ENCODE data around the gene FSCN2. TPM values are rescaled to one million over a fixed set of nuclear protein-coding genes. Genes with fewer than 3 reads are reported as not detected.

The FSCN2 gene
- total and polyA plus RNA-seq, 7 experiments from 2014 or later: 0.56 to 1.6 (median 0.70) TPM; not detected in 2

DNA sequence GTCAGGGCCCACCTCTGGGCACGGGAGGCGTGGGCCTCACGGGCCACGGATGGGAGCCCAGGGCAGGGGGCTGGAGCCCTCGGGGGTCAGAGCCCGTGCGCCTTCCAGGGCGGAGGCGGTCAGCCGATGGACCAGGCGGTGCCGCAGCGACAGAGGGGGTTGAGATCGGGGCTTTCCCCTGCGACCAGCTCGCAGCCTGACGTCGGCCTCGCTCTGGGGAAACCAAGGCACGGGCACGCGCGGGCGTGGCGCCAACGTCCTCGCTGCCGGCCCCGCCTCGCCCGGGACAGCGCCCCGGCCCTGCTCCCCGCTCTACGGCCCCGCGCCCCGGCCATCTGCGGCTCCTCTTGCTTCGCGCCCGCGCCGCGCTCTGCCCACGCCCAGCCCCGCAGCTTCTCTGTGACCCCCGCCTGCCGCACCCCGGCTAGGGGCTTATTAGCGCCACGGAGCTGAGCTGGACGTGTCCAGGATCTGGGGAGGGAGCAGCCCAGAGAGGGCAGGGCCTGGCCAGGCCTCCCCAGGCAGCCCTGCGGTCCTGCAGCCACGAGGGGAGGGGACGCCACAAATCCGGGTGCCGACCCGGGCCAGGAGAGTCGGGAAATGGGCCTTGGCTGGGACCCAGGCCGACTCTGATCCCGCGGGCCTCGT lies 29.1 kb upstream of the FSCN2 start:
- Mint-ChIP-seq H3K27ac (no peak overlapping the region), H3K36me3 (no peaks in the 10 kb centered on the region), H3K4me1 (no peaks in the 10 kb centered on the region), H3K4me3 (no peak overlapping the region), H3K9me3 (no peaks in the 10 kb centered on the region), H3K27me3 (peaks cover 0 to 30% (median 0%) of the 10 kb centered on the region in 5 donors)
- no peak overlapping the region for H3K4me3 ChIP-seq (ENCODE audit: low read length)
- H3K27ac ChIP-seq (ENCODE audit: low read depth, low read length): no peak overlapping the region
- intact Hi-C loops (cut with micrococcal nuclease): no loop called here
- no peak for DNase-seq
- no peaks in the 10 kb centered on the region for H3K4me1 ChIP-seq (ENCODE audit: control insufficient read depth in 2 of 2, insufficient read depth in 2 of 2, low read length in 2 of 2)
- POLR2A ChIA-PET: interaction anchor here (1.8 kb wide), 1 partner anchor 10 kb away, joined by 4 read pairs; no protein-coding TSS in a partner anchor
- CTCF ChIA-PET: no interaction called here
- no peaks in the 10 kb centered on the region for H3K9me3 ChIP-seq (ENCODE audit: control insufficient read depth in 2 of 3, low read length in 3 of 3)
- H3K27me3 ChIP-seq (ENCODE audit: control insufficient read depth in 2 of 2, insufficient read depth in 2 of 2, low read length in 2 of 2): no peaks in the 10 kb centered on the region
- no peaks in the 10 kb centered on the region for H3K36me3 ChIP-seq (ENCODE audit: control insufficient read depth in 2 of 3, insufficient read depth in 3 of 3, low read length in 3 of 3)
- no peak for ATAC-seq

DNA sequence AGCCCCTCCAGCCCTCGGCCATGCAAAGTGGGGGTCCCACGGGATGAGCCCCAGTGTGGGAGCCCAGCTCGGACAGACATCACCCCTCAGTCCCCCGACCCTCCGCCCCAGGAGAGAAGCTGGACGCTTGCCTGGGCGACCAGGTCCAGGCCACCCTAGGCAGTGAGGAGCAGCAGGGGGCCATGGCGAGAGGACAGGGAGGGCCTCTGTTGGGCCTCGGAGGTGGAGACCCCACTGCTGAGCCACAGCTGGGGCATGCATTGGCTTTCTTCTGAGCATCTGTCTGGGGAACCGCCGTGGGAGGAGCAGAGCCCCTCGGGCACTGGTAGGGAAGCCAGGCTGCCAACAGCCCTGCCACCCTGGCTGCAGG lies 28.6 kb upstream of the FSCN2 start:
- no peak overlapping the region for H3K27ac Mint-ChIP-seq
- DNase-seq (no peak), ATAC-seq (no peak)
- Histone ChIP-seq H3K9me3 (ENCODE audit: control insufficient read depth in 2 of 3, low read length in 3 of 3) (no peaks in the 10 kb centered on the region), H3K36me3 (ENCODE audit: control insufficient read depth in 2 of 3, insufficient read depth in 3 of 3, low read length in 3 of 3) (no peaks in the 10 kb centered on the region), H3K27me3 (ENCODE audit: control insufficient read depth in 2 of 2, insufficient read depth in 2 of 2, low read length in 2 of 2) (no peaks in the 10 kb centered on the region), H3K4me3 (ENCODE audit: low read length) (no peak overlapping the region), H3K27ac (ENCODE audit: low read depth, low read length) (no peak overlapping the region), H3K4me1 (ENCODE audit: control insufficient read depth in 2 of 2, insufficient read depth in 2 of 2, low read length in 2 of 2) (no peaks in the 10 kb centered on the region)
- no peak overlapping the region for H3K4me3 Mint-ChIP-seq
- CTCF ChIA-PET: no interaction called here
- no peaks in the 10 kb centered on the region for H3K36me3 Mint-ChIP-seq
- POLR2A ChIA-PET: interaction anchor here (1.4 kb wide), 1 partner anchor 10 kb away, joined by 5 read pairs; no protein-coding TSS in a partner anchor
- no peaks in the 10 kb centered on the region for H3K4me1 Mint-ChIP-seq
- H3K27me3 Mint-ChIP-seq: peaks cover 0 to 33% (median 0%) of the 10 kb centered on the region in 5 donors
- no peaks in the 10 kb centered on the region for H3K9me3 Mint-ChIP-seq
- intact Hi-C loops (cut with micrococcal nuclease): no loop called here

DNA sequence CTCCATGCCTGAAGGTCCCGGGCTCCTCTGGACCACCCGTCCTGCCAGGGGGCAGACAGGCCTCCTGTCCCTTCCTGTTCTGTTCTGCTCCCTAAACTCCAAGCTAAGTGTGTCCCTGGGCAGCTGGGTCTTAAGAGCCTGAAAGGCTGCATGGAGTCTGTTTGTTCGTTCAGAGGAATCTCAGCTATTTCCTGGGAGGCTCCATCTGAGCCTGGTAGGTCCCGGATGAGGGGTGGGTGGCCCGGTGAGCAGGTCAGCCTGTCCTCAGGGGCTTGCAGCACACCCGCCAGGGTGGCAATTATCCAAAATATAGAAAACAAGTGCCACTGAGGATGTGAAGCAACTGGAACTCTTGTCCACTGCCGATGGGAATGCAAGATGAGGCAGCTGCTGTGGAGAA lies 28.1 kb upstream of the FSCN2 start:
- no peak overlapping the region for H3K4me3 Mint-ChIP-seq
- CTCF ChIA-PET: no interaction called here
- no peak for ATAC-seq

DNA sequence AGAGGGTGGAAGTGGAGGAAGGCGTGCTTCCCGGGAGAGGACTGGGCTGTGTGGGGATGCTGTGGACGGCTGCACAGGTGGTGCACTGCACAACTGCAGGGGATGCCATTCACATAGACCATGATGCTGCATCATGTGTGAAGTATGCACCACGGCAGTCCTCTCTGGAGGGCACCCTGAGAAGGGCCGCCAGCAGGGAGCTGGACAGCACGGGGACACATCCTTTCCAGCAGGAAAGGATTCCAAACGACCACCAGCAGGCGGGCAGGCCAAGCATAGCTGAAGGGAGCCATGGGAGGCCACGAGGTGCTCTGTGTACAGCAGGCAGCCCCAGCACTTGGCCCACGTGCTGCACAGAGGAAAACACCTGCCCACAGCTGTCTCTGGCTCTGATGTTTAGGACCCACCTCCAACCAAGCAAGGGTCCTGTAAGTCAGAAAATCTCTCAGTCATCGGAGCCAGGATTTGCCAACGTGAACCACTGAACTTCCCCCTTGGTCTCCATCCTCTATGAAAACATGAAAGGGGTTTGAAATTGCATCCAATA lies 25.6 kb upstream of the FSCN2 start:
- H3K4me1 Mint-ChIP-seq: peaks cover 0 to 3% (median 1%) of the 10 kb centered on the region in 7 donors

More for the DNA sequence above, 28.1 kb upstream of the FSCN2 start:
- H3K27me3 Mint-ChIP-seq: peaks cover 0 to 34% (median 0%) of the 10 kb centered on the region in 5 donors
- no peak overlapping the region for H3K27ac ChIP-seq (ENCODE audit: low read depth, low read length)
- no peaks in the 10 kb centered on the region for H3K36me3 ChIP-seq (ENCODE audit: control insufficient read depth in 2 of 3, insufficient read depth in 3 of 3, low read length in 3 of 3)
- no peak overlapping the region for H3K27ac Mint-ChIP-seq
- POLR2A ChIA-PET: interaction anchor here (1.3 to 1.4 kb wide), 2 partner anchors 9 to 12 kb away, joined by 4 to 5 read pairs; partner anchors contain the start of gene ACTG1
- H3K36me3 Mint-ChIP-seq: no peaks in the 10 kb centered on the region
- no peak for DNase-seq
- H3K4me1 Mint-ChIP-seq: no peaks in the 10 kb centered on the region
- H3K4me1 ChIP-seq (ENCODE audit: control insufficient read depth in 2 of 2, insufficient read depth in 2 of 2, low read length in 2 of 2): no peaks in the 10 kb centered on the region
- no peaks in the 10 kb centered on the region for H3K9me3 ChIP-seq (ENCODE audit: control insufficient read depth in 2 of 3, low read length in 3 of 3)
- no peaks in the 10 kb centered on the region for H3K9me3 Mint-ChIP-seq
- H3K27me3 ChIP-seq (ENCODE audit: control insufficient read depth in 2 of 2, insufficient read depth in 2 of 2, low read length in 2 of 2): no peaks in the 10 kb centered on the region
- H3K4me3 ChIP-seq (ENCODE audit: low read length): no peak overlapping the region
- intact Hi-C loops (cut with micrococcal nuclease): no loop called here

DNA sequence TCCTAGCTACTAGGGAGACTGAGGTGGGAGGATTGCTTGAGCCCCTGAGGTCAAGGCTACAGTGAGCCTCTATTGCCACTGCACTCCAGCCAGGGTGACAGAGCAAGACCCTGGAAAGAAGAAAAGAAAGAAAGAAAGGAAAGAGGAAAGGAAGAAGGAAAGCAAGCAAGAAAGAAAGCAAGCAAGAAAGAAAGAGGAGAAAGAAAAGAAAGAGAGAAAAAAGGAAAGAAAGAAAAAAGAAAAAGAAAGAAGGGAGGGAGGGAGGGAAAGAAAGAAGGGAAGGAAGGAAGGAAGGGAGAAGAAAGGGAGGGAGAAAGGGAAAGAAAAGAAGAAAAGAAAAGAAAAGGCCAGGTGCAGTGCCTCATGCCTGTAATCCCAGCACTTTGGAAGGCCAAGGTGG lies 24.6 kb upstream of the FSCN2 start:
- intact Hi-C loops (cut with micrococcal nuclease): no loop called here
- CTCF ChIA-PET: no interaction called here
- peaks cover 0 to 23% (median 0%) of the 10 kb centered on the region in 5 donors for H3K27me3 Mint-ChIP-seq
- H3K36me3 ChIP-seq (ENCODE audit: control insufficient read depth in 2 of 3, insufficient read depth in 3 of 3, low read length in 3 of 3): peaks cover 0 to 1% (median 0%) of the 10 kb centered on the region in 3 experiments
- no peaks in the 10 kb centered on the region for H3K9me3 ChIP-seq (ENCODE audit: control insufficient read depth in 2 of 3, low read length in 3 of 3)
- H3K27me3 ChIP-seq (ENCODE audit: control insufficient read depth in 2 of 2, insufficient read depth in 2 of 2, low read length in 2 of 2): no peaks in the 10 kb centered on the region
- H3K4me1 ChIP-seq (ENCODE audit: control insufficient read depth in 2 of 2, insufficient read depth in 2 of 2, low read length in 2 of 2): peaks cover 0 to 3% of the 10 kb centered on the region in 2 donors
- H3K27ac ChIP-seq (ENCODE audit: low read depth, low read length): no peak overlapping the region
- POLR2A ChIA-PET: interaction anchor here (1.4 kb wide), 1 partner anchor 9 kb away, joined by 5 read pairs; the partner anchor contains the start of gene ACTG1
- H3K4me1 Mint-ChIP-seq: peaks cover 5 to 12% (median 9%) of the 10 kb centered on the region in 7 donors
- no peaks in the 10 kb centered on the region for H3K9me3 Mint-ChIP-seq
- H3K27ac Mint-ChIP-seq: no peak overlapping the region
- DNase-seq: no peak
- H3K4me3 ChIP-seq (ENCODE audit: low read length): no peak overlapping the region
- ATAC-seq: no peak
- peaks cover 0 to 8% (median under 1%) of the 10 kb centered on the region in 5 donors for H3K36me3 Mint-ChIP-seq
- no peak overlapping the region for H3K4me3 Mint-ChIP-seq

More for the DNA sequence above, 25.6 kb upstream of the FSCN2 start:
- no peaks in the 10 kb centered on the region for H3K36me3 ChIP-seq (ENCODE audit: control insufficient read depth in 2 of 3, insufficient read depth in 3 of 3, low read length in 3 of 3)
- H3K9me3 Mint-ChIP-seq: no peaks in the 10 kb centered on the region
- no peaks in the 10 kb centered on the region for H3K9me3 ChIP-seq (ENCODE audit: control insufficient read depth in 2 of 3, low read length in 3 of 3)
- CTCF ChIA-PET: no interaction called here
- no peak for DNase-seq
- POLR2A ChIA-PET: interaction anchor here (0.6 to 1.4 kb wide), 3 partner anchors 8 to 189 kb away, joined by 3 to 5 read pairs (median 3); partner anchors contain the start of gene ACTG1
- no peaks in the 10 kb centered on the region for H3K4me1 ChIP-seq (ENCODE audit: control insufficient read depth in 2 of 2, insufficient read depth in 2 of 2, low read length in 2 of 2)
- no peak overlapping the region for H3K27ac Mint-ChIP-seq
- no peak overlapping the region for H3K4me3 ChIP-seq (ENCODE audit: low read length)
- no peak for ATAC-seq
- no peak overlapping the region for H3K27ac ChIP-seq (ENCODE audit: low read depth, low read length)
- peaks cover 0 to under 1% (median 0%) of the 10 kb centered on the region in 5 donors for H3K36me3 Mint-ChIP-seq
- H3K4me3 Mint-ChIP-seq: no peak overlapping the region
- H3K27me3 Mint-ChIP-seq: peaks cover 0 to 30% (median 0%) of the 10 kb centered on the region in 5 donors
- intact Hi-C loops (cut with micrococcal nuclease): no loop called here
- no peaks in the 10 kb centered on the region for H3K27me3 ChIP-seq (ENCODE audit: control insufficient read depth in 2 of 2, insufficient read depth in 2 of 2, low read length in 2 of 2)

DNA sequence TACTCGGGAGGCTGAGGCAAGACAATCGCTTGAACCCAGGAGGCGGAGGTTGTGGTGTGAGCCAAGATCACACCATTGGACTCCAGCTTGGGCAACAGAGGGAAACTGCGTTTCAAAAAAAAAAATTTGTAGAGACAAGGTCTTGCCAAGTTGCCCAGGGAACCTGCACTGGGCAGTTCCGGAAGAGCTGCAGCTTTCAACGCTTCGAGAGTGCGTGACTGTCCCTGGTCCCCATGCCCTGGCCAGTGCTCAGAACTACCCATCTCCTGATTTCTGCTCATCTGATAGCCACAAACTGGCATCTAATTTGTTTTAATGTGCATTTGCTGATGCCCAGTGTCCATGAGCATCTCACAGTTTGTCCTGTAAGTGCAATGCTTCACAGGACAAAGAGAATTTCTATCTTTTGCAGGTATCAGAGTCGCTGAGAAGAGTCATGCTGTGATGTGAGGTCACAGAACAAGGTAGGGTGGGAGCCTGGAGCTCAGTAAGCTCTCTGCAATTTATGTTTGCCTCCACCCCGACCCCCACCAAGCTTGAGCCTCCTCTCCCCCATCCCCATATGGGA lies 19.5 kb upstream of the FSCN2 start:
- ChIA-PET POLR2A (interaction anchor here (0.7 to 7.5 kb wide), 18 partner anchors 9 to 1511 kb away, joined by 3 to 65 read pairs (median 4); partner anchors contain the start of genes CEP131, FAAP100, MRPL12 and NDUFAF8), CTCF (interaction anchor here (1.3 kb wide), 1 partner anchor 10 kb away, joined by 4 read pairs; no protein-coding TSS in a partner anchor)
- Histone ChIP-seq H3K27me3 (ENCODE audit: control insufficient read depth in 2 of 2, insufficient read depth in 2 of 2, low read length in 2 of 2) (no peaks in the 10 kb centered on the region), H3K9me3 (ENCODE audit: control insufficient read depth in 2 of 3, low read length in 3 of 3) (no peaks in the 10 kb centered on the region), H3K4me3 (ENCODE audit: low read length) (peak overlapping the region; percentile 77), H3K4me1 (ENCODE audit: control insufficient read depth in 2 of 2, insufficient read depth in 2 of 2, low read length in 2 of 2) (peaks cover 12 to 16% of the 10 kb centered on the region in 2 donors), H3K27ac (ENCODE audit: low read depth, low read length) (peak overlapping the region; percentile 68), H3K36me3 (ENCODE audit: control insufficient read depth in 2 of 3, insufficient read depth in 3 of 3, low read length in 3 of 3) (peaks cover 19 to 34% (median 22%) of the 10 kb centered on the region in 3 experiments)
- ATAC-seq (no peak), DNase-seq (no peak)
- peaks cover 0 to 19% (median 0%) of the 10 kb centered on the region in 11 donors for H3K9me3 Mint-ChIP-seq
- peak overlapping the region; percentile 92 to 99 (median 95) for H3K27ac Mint-ChIP-seq
- peaks cover 10 to 41% (median 34%) of the 10 kb centered on the region in 5 donors for H3K36me3 Mint-ChIP-seq
- peaks cover 22 to 40% (median 35%) of the 10 kb centered on the region in 7 donors for H3K4me1 Mint-ChIP-seq
- H3K4me3 Mint-ChIP-seq: peak overlapping the region; percentile 91 to 100 (median 98)
- intact Hi-C loops (cut with micrococcal nuclease): no loop called here
- H3K27me3 Mint-ChIP-seq: peaks cover 0 to 17% (median 0%) of the 10 kb centered on the region in 5 donors

All from naive thymus-derived CD4-positive, alpha-beta T cell (primary cell).